Measurements from ENCODE around the gene TLE1.

Gene TLE1

GRCh38 chr9:81573415-81574321, 115.7 kb downstream of the TLE1 start:
- no peak for DNase-seq

GRCh38 chr9:81570083-81570482, 119.3 kb downstream of the TLE1 start:
- DNase-seq, result no peak

GRCh38 chr9:81566074-81566698, 123.2 kb downstream of the TLE1 start:
- no peak for DNase-seq

- DNase-seq, result no peak
Measured at GRCh38 chr9:81565609-81566008, 123.7 kb downstream of the TLE1 start.

- DNase-seq, result no peak
Measured at GRCh38 chr9:81565144-81565543, 124.2 kb downstream of the TLE1 start.

GRCh38 chr9:81564632-81565031, 124.7 kb downstream of the TLE1 start:
- no peak for DNase-seq

GRCh38 chr9:81563739-81564138, 125.6 kb downstream of the TLE1 start:
- no peak for DNase-seq

GRCh38 chr9:81563020-81563407, 126.3 kb downstream of the TLE1 start:
- no peak for DNase-seq

- DNase-seq, result peak; percentile 50
Measured at GRCh38 chr9:81562231-81563019, 126.9 kb downstream of the TLE1 start.

- no peak for DNase-seq
Measured at GRCh38 chr9:81560851-81561732, 128.3 kb downstream of the TLE1 start.

GRCh38 chr9:81559709-81560108, 129.6 kb downstream of the TLE1 start:
- DNase-seq, result peak; percentile 46

GRCh38 chr9:81559197-81559596, 130.2 kb downstream of the TLE1 start:
- DNase-seq, result no peak

- DNase-seq, result no peak
Measured at GRCh38 chr9:81558091-81558830, 131.1 kb downstream of the TLE1 start.

- DNase-seq, result no peak
Measured at GRCh38 chr9:81557452-81558090, 131.8 kb downstream of the TLE1 start.

GRCh38 chr9:81556923-81557322, 132.4 kb downstream of the TLE1 start:
- no peak for DNase-seq

GRCh38 chr9:81552581-81552991, 136.8 kb downstream of the TLE1 start:
- no peak for DNase-seq

- no peak for DNase-seq
Measured at GRCh38 chr9:81550207-81550583, 139.2 kb downstream of the TLE1 start.

- no peak for DNase-seq
Measured at GRCh38 chr9:81549500-81550206, 139.7 kb downstream of the TLE1 start.

- no peak for DNase-seq
Measured at GRCh38 chr9:81548911-81549310, 140.4 kb downstream of the TLE1 start.

- DNase-seq, result no peak
Measured at GRCh38 chr9:81546489-81546888, 142.9 kb downstream of the TLE1 start.

- no peak for DNase-seq
Measured at GRCh38 chr9:81543695-81544094, 145.7 kb downstream of the TLE1 start.
